Gastrocnemius medialis (tissue), 4 donors: Measurements from ENCODE around the gene HAPSTR1. TPM values are rescaled to one million over a fixed set of nuclear protein-coding genes. Genes with fewer than 3 reads are reported as not detected.

Experiments used
- ATAC-seq, 2 donors: fragments of 150-250 bp; one replicate each; pipeline ENCODE4 v1.9.1; 2016
- DNase-seq, 2 donors: peaks; one replicate each; pipeline ENCODE4 v3.0.0-alpha.2; 2019
- H3K27ac ChIP-seq, 4 donors: fragments of 200-600 bp; sonication (generic); 1 replicate in 1 of 4; 2 replicates in 3 of 4; pipeline ENCODE4 v1.5.1; 2016 to 2018; ENCODE audit warnings: mild to moderate bottlenecking in 2 of 4, moderate library complexity in 1 of 4
- H3K27me3 ChIP-seq, 3 donors: fragments of 200-600 bp; sonication (generic) in 2 of 3; 1 replicate in 1 of 3; 2 replicates in 2 of 3; pipeline versions ENCODE4 v1.5.1 to v1.6.0; 2016 to 2019; ENCODE audit warnings: mild to moderate bottlenecking in 1 of 3, moderate library complexity in 1 of 3
- H3K36me3 ChIP-seq, 2 donors: fragments of 200-600 bp; sonication (generic) in 1 of 2; one replicate each; pipeline ENCODE4 v1.5.1; 2017 to 2018
- H3K4me1 ChIP-seq, 2 donors: fragments of 200-600 bp; sonication (generic) in 1 of 2; one replicate each; pipeline ENCODE4 v1.5.1; 2016 to 2017; ENCODE audit warnings: mild to moderate bottlenecking in 2 of 2
- H3K4me3 ChIP-seq, 4 donors: fragments of 200-600 bp; sonication (generic) in 3 of 4; 1 replicate in 1 of 4; 2 replicates in 3 of 4; pipeline ENCODE4 v1.5.1; 2016 to 2019; ENCODE audit warnings: mild to moderate bottlenecking in 2 of 4
- H3K9me3 ChIP-seq, 3 donors: fragments of 200-600 bp; sonication (generic) in 2 of 3; 1 replicate in 1 of 3; 2 replicates in 2 of 3; pipeline ENCODE4 v1.5.1; 2016 to 2019
- POLR2A ChIP-seq, 2 donors: fragments of 450-650 bp; IDR thresholded peaks; one replicate each; pipeline ENCODE4 v1.6.1; 2017; ENCODE audit warnings: antibody characterized with exemption in 2 of 2, mild to moderate bottlenecking in 2 of 2, moderate library complexity in 2 of 2
- in situ Hi-C, 4 donors: fragments of 200-750 bp; cut with MboI; loops; one replicate each; pipeline versions ENCODE4 v1.15.0 to v1.8.0; 2017; ENCODE audit warnings: low sequenced_read_pairs in 4 of 4
- intact Hi-C: fragments of 100-400 bp; cut with DNase I; formaldehyde crosslinking; loops from one replicate; pipeline ENCODE4 v1.15.1; 2023; ENCODE audit warnings: low total_unique reads
- total RNA-seq, 4 donors: library from RNA; depleted of rRNA; stranded (reverse); fragments of >200 nt; gene quantifications; one replicate each; pipeline versions ENCODE4 v1.1.0 to v1.2.3, GENCODE V29; 2016
- TF ChIP-seq, protein P1 (sequence below), 5 experiments: fragments of 450-650 bp in 3 of 5; fragments of 200-600 bp in 2 of 5; sonication (generic) in 2 of 5; IDR thresholded peaks in 4 of 5; conservative IDR thresholded peaks in 1 of 5; 1 replicate in 4 of 5; 2 replicates in 1 of 5; pipeline ENCODE4 v1.5.1; 2016 to 2019; ENCODE audit warnings: antibody characterized with exemption in 5 of 5, mild to moderate bottlenecking in 3 of 5, moderate library complexity in 3 of 5

The HAPSTR1 gene
- total RNA-seq, 4 donors from 2014 or later = 55.0 to 65.0 (median 60.9) TPM

DNA sequence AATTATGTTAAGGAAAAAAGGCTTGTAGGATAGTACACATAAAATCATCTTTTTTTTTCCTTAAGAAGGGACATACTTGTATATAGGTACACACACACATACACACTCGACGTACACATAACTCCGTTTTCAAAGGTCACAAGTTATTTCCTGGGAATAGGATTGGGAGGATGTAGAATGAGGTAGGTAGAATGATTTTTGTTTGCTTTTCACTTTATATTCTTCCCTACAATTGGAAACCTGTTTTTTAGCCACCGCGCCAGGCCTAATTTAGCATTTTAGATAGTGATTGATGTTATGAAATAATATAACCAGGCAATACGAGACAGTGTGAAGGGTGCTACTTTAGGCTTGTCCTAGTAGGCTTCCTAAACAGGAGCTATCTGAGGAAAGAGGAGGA lies 1.8 kb upstream of the HAPSTR1 start:
- in situ Hi-C loops (loop anchor here in 1 of 4 donors (25.0 kb wide), 1 partner anchor 127 kb away; the partner anchor contains the start of gene USP7), intact Hi-C loops (loop anchor here (2.0 to 10.0 kb wide), 4 partner anchors 43 to 1655 kb away; partner anchors contain the start of genes NUBP1 and USP7)
- Histone ChIP-seq H3K27ac (peak overlapping the region; percentile 84 to 91 (median 90)), H3K4me3 (peak overlapping the region; percentile 48 to 69 (median 65)), H3K36me3 (no peaks in the 10 kb centered on the region), H3K27me3 (no peaks in the 10 kb centered on the region), H3K4me1 (peaks cover 18 to 26% of the 10 kb centered on the region in 2 donors), H3K9me3 (no peaks in the 10 kb centered on the region)
- DNase-seq = no peak
- no peak for ATAC-seq
- TF ChIP-seq, protein P1, sequence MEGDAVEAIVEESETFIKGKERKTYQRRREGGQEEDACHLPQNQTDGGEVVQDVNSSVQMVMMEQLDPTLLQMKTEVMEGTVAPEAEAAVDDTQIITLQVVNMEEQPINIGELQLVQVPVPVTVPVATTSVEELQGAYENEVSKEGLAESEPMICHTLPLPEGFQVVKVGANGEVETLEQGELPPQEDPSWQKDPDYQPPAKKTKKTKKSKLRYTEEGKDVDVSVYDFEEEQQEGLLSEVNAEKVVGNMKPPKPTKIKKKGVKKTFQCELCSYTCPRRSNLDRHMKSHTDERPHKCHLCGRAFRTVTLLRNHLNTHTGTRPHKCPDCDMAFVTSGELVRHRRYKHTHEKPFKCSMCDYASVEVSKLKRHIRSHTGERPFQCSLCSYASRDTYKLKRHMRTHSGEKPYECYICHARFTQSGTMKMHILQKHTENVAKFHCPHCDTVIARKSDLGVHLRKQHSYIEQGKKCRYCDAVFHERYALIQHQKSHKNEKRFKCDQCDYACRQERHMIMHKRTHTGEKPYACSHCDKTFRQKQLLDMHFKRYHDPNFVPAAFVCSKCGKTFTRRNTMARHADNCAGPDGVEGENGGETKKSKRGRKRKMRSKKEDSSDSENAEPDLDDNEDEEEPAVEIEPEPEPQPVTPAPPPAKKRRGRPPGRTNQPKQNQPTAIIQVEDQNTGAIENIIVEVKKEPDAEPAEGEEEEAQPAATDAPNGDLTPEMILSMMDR (IDR thresholded peaks at IDR 0.05 in 4 of 5, conservative IDR thresholded peaks at IDR 0.05 in 1 of 5) = no peak
- TF ChIP-seq POLR2A (IDR thresholded peaks at IDR 0.05) = no peak

DNA sequence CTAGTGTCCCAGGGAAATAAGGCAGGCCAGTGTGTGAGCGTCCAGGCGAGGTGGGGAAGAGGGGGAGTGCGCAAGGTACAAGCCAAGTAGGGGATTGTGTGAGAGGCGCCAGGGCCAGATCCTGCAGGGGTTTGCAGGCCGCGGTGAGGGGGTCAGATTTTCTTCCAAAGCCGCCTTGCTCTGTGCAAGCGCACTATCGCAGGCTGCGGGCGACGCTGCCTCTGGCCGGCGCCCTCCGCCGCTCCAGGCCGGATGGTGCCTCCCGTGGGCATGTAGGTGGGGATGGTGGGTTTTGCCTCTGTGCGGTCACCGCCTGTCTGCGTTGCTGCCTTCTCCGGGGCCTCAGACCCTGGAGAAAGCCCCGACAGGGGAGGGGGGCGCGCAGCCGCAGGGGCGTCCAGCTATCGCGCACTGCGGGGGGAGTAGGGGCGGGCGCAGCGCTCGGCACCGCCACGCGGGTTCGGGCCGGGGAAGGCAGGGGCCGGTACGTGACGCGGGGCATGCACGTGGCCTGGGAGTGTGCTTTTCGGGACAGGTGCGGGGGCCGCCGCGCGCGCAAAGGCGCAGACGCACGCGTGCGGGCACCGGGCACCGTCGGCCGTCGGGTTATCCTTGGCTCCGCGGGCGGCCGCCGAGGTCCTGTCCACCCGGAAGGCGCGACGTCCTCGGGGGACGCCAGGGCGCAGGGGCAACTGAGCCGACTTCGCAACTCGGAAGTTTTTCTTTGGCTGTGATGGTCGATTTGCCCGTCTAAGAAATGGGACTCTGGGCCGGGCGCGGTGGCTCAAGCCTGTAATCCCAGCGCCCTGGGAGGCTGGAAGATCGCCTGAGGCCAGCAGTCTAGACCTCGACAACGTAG lies 1.1 kb upstream of the HAPSTR1 start:
- peak overlapping the region; percentile 48 to 69 (median 65) for H3K4me3 ChIP-seq
- no peaks in the 10 kb centered on the region for H3K9me3 ChIP-seq
- no peaks in the 10 kb centered on the region for H3K27me3 ChIP-seq
- in situ Hi-C loops (loop anchor here in 1 of 4 donors (25.0 kb wide), 1 partner anchor 128 kb away; the partner anchor contains the start of gene USP7), intact Hi-C loops (loop anchor here (2.0 to 10.0 kb wide), 4 partner anchors 44 to 1654 kb away; partner anchors contain the start of genes NUBP1 and USP7)
- no peaks in the 10 kb centered on the region for H3K36me3 ChIP-seq
- peaks cover 25 to 33% of the 10 kb centered on the region in 2 donors for H3K4me1 ChIP-seq
- DNase-seq (peak; percentile 13 to 48), ATAC-seq (peak; percentile 8)
- H3K27ac ChIP-seq = peak overlapping the region; percentile 84 to 91 (median 90)
- TF ChIP-seq, protein P1 (IDR thresholded peaks at IDR 0.05 in 4 of 5, conservative IDR thresholded peaks at IDR 0.05 in 1 of 5) = peak in 2 of 5 experiments; percentile 6 to 14
- peak in 1 of 2 donors; percentile 52 for TF ChIP-seq POLR2A (IDR thresholded peaks at IDR 0.05)

DNA sequence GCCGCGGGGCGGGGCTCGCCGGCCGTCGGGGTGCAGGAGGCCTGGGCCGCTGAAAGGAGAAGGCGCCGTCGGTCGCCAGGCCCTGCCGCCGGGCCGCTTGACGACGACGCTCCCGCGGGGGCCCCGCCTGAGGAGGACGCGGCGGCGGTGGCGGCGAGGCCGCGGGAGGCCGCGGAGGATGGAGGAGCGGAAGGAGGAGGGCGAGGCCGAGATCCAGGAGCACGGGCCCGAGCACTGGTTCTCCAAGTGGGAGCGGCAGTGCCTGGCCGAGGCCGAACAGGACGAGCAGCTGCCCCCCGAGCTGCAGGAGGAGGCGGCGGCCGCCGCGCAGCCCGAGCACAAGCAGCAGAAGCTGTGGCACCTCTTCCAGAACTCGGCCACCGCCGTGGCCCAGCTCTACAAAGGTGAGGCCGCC lies 430 bp downstream of the HAPSTR1 start:
- in situ Hi-C loops = loop anchor here in 1 of 4 donors (25.0 kb wide), 1 partner anchor 130 kb away; the partner anchor contains the start of gene USP7
- intact Hi-C loops = loop anchor here (2.0 to 10.0 kb wide), 4 partner anchors 45 to 1653 kb away; partner anchors contain the start of genes NUBP1 and USP7
- Histone ChIP-seq H3K4me1 (peaks cover 41 to 48% of the 10 kb centered on the region in 2 donors), H3K27me3 (no peaks in the 10 kb centered on the region), H3K9me3 (no peaks in the 10 kb centered on the region), H3K27ac (peak overlapping the region; percentile 98 to 100 (median 99)), H3K36me3 (no peaks in the 10 kb centered on the region), H3K4me3 (peak overlapping the region; percentile 79 to 87 (median 83))
- TF ChIP-seq, protein P1 (IDR thresholded peaks at IDR 0.05 in 4 of 5, conservative IDR thresholded peaks at IDR 0.05 in 1 of 5) = no peak
- no peak for TF ChIP-seq POLR2A (IDR thresholded peaks at IDR 0.05)
- ATAC-seq = peak; percentile 28 to 30
- peak in 1 of 2 donors; percentile 29 for DNase-seq

DNA sequence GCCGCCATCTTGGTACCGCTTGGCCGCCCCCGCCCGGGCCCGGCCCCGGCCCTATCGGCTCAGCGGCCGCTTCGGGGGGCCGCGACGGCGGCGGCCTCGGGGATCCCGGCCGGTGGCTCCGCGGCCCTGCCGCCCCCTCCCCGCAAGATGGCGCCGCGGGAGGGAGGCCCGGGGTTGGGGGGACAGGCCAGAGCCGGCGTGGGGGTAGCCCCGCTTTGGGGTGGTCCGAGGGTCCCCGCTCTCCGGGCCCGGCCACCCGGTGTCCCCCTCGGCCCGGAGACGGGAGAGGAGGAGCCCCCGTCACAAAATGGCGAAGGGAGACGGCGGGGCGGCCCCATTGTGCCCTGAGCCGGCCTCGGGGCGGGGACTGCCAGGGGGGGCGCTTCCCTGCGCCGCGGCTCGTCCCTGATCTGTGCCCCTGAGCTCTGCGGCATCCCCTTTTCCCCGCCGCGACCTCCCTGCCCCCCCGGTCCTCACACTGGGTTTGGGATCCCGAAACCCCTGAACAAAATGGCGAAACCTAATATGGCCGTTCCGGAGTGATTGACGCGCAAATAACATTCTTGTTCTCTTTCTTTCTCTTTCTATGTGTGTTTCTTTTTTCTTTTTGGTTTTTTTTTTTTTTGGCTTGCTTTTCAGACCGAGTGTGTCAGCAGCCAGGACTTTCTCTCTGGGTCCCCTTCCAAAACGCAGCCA lies 986 bp downstream of the HAPSTR1 start:
- peak overlapping the region; percentile 79 to 87 (median 83) for H3K4me3 ChIP-seq
- TF ChIP-seq POLR2A (IDR thresholded peaks at IDR 0.05) = peak in 1 of 2 donors; percentile 25
- TF ChIP-seq, protein P1 (IDR thresholded peaks at IDR 0.05 in 4 of 5, conservative IDR thresholded peaks at IDR 0.05 in 1 of 5) = peak in 1 of 5 experiments; percentile 35
- intact Hi-C loops (loop anchor here (5.0 to 10.0 kb wide), 3 partner anchors 130 to 1652 kb away; partner anchors contain the start of genes NUBP1 and USP7), in situ Hi-C loops (loop anchor here in 1 of 4 donors (25.0 kb wide), 1 partner anchor 130 kb away; the partner anchor contains the start of gene USP7)
- no peaks in the 10 kb centered on the region for H3K9me3 ChIP-seq
- peak overlapping the region; percentile 98 to 100 (median 99) for H3K27ac ChIP-seq
- H3K4me1 ChIP-seq = peaks cover 45 to 54% of the 10 kb centered on the region in 2 donors
- no peaks in the 10 kb centered on the region for H3K36me3 ChIP-seq
- peak in 1 of 2 donors; percentile 31 for DNase-seq
- ATAC-seq = peak; percentile 6 to 8
- no peaks in the 10 kb centered on the region for H3K27me3 ChIP-seq
